Putamen (tissue), 1 donor: ENCODE data around the gene FARSA.
"Not testable (repeated sequence)": the region's sequence is repeated elsewhere in the genome, so short reads cannot be mapped to it uniquely, and the experiment has no call there.

Experiments used
- DNase-seq: peaks from one replicate; pipeline ENCODE4 v3.0.0-alpha.2; 2016; ENCODE audit warnings: low spot score

The FARSA gene

GRCh38 chr19:12937927-12938778 is 4.6 kb upstream of the FARSA start, which contains the start of gene CALR:
Gene CALR (plus strand): TSS chr19:12938609. CDS start chr19:12938680, 71 bp downstream.
- DNase-seq, result peak; percentile 99

- no peak for DNase-seq
These were observed 3.8 kb upstream of the FARSA start for GRCh38 chr19:12937093-12937926.

GRCh38 chr19:12936582-12936981 is 3.1 kb upstream of the FARSA start:
- no peak for DNase-seq

- no peak for DNase-seq
These were observed 1.6 kb upstream of the FARSA start for GRCh38 chr19:12935071-12935470.

GRCh38 chr19:12932392-12933286 is 872 bp downstream of the FARSA start:
- DNase-seq, result no peak

GRCh38 chr19:12930002-12930645 is 3.4 kb downstream of the FARSA start:
- DNase-seq, result no peak

GRCh38 chr19:12924621-12925310 is 8.7 kb downstream of the FARSA start:
- no peak for DNase-seq

GRCh38 chr19:12922959-12923358 is 10.6 kb downstream of the FARSA start:
- no peak for DNase-seq

GRCh38 chr19:12921047-12921446 is 12.5 kb downstream of the FARSA start:
- DNase-seq, result no peak

GRCh38 chr19:12918253-12918652 is 15.3 kb downstream of the FARSA start:
- DNase-seq, result no peak

GRCh38 chr19:12915860-12916259 is 17.7 kb downstream of the FARSA start:
- DNase-seq, result not testable (repeated sequence)

- DNase-seq, result no peak
These were observed 19.4 kb downstream of the FARSA start for GRCh38 chr19:12913851-12914690.

GRCh38 chr19:12913011-12913561 is 20.4 kb downstream of the FARSA start:
- peak; percentile 83 for DNase-seq

- DNase-seq, result no peak
These were observed 20.9 kb downstream of the FARSA start for GRCh38 chr19:12912571-12912970.

GRCh38 chr19:12907166-12907565 is 26.3 kb downstream of the FARSA start:
- no peak for DNase-seq

GRCh38 chr19:12899891-12900518 is 33.5 kb downstream of the FARSA start:
- no peak for DNase-seq

- no peak for DNase-seq
These were observed 37.1 kb downstream of the FARSA start for GRCh38 chr19:12896460-12896859.

- DNase-seq, result no peak
These were observed 39.9 kb downstream of the FARSA start for GRCh38 chr19:12893582-12893981.

- no peak for DNase-seq
These were observed 41.9 kb downstream of the FARSA start for GRCh38 chr19:12891553-12892021.
